SK-N-SH (cell line): ENCODE data around the gene ALS2CL. TPM values are rescaled to one million over a fixed set of nuclear protein-coding genes. Genes with fewer than 3 reads are reported as not detected.

Experiments used
- CTCF ChIA-PET: fragments of 300-600, 350-600 bp; formaldehyde crosslinking; extraction: SDS; loops from one replicate; lab custom pipeline; 2021; lab: Yijun Ruan, JAX
- POLR2A ChIA-PET: fragments of 350-600 bp; sonication (Branson Sonifier 250); formaldehyde crosslinking; extraction: SDS; loops from one replicate; lab custom pipeline; 2020; ENCODE audit warnings: antibody characterized with exemption, inconsistent platforms; lab: Yijun Ruan, JAX
- DNase-seq: peaks from one replicate; pipeline ENCODE4 v3.0.0; 2012
- H2AFZ ChIP-seq: fragments of 200-600 bp; sonication (generic); 2 replicates; pipeline ENCODE4 v1.8.1; 2016; ENCODE audit warnings: antibody characterized with exemption, mild to moderate bottlenecking, low read depth
- H3F3A ChIP-seq: fragments of 200-600 bp; sonication (generic); replicated peaks from 2 replicates; pipeline ENCODE3; 2016; ENCODE audit warnings: antibody characterized with exemption, mild to moderate bottlenecking; ENCODE audit not compliant: insufficient read depth
- H3K27ac ChIP-seq, 2 experiments: fragments of 200-500 bp in 1 of 2; fragments of 200-600 bp in 1 of 2; sonication (Bioruptor generic) in 1 of 2; sonication (generic), shearing (Covaris generic) in 1 of 2; 2 replicates each; pipeline versions ENCODE4 v1.5.1 to v1.6.1; 2014 to 2016; ENCODE audit warnings: low read depth in 2 of 2, inconsistent platforms in 1 of 2, low read length in 1 of 2, mild to moderate bottlenecking in 1 of 2, mixed read lengths in 1 of 2
- H3K27me3 ChIP-seq: fragments of 200-600 bp; sonication (generic), shearing (Covaris generic); 2 replicates; pipeline ENCODE4 v1.6.1; 2016; ENCODE audit warnings: mixed run types; ENCODE audit not compliant: insufficient read depth
- H3K36me3 ChIP-seq, 2 experiments: fragments of 200-500 bp in 1 of 2; fragments of 200-600 bp in 1 of 2; sonication (Bioruptor generic) in 1 of 2; sonication (generic) in 1 of 2; replicated peaks in 1 of 2; 2 replicates each; pipeline versions ENCODE3 to v1.5.1; 2014 to 2016; ENCODE audit warnings: low read length in 1 of 2, mild to moderate bottlenecking in 1 of 2; ENCODE audit not compliant: insufficient read depth in 2 of 2, control insufficient read depth in 1 of 2
- H3K4me1 ChIP-seq, 2 experiments: fragments of 200-500 bp in 1 of 2; fragments of 200-600 bp in 1 of 2; sonication (Bioruptor generic) in 1 of 2; sonication (generic), shearing (Covaris generic) in 1 of 2; 2 replicates each; pipeline versions ENCODE4 v1.5.1 to v1.6.1; 2014 to 2016; ENCODE audit warnings: low read depth in 1 of 2, low read length in 1 of 2, mixed run types in 1 of 2; ENCODE audit not compliant: insufficient read depth in 2 of 2, control insufficient read depth in 1 of 2
- H3K4me2 ChIP-seq: fragments of 200-600 bp; sonication (generic), shearing (Covaris generic); 2 replicates; pipeline ENCODE4 v1.6.1; 2017; ENCODE audit warnings: mixed run types
- H3K4me3 ChIP-seq, 2 experiments: fragments of 200-500 bp in 1 of 2; fragments of 200-600 bp in 1 of 2; sonication (Bioruptor generic) in 1 of 2; sonication (generic), shearing (Covaris generic) in 1 of 2; 2 replicates each; pipeline versions ENCODE4 v1.5.1 to v1.8.1; 2014 to 2016; ENCODE audit warnings: low read depth in 2 of 2, inconsistent platforms in 1 of 2, low read length in 1 of 2, mild to moderate bottlenecking in 1 of 2, mixed read lengths in 1 of 2, moderate library complexity in 1 of 2
- H3K79me2 ChIP-seq: fragments of 200-600 bp; sonication (generic); 2 replicates; pipeline ENCODE4 v1.8.1; 2017; ENCODE audit warnings: mild to moderate bottlenecking; ENCODE audit not compliant: insufficient read depth
- H3K9ac ChIP-seq: fragments of 200-600 bp; sonication (generic); 2 replicates; pipeline ENCODE4 v1.6.1; 2017; ENCODE audit warnings: mixed run types
- H3K9me2 ChIP-seq: fragments of 200-600 bp; sonication (generic); 2 replicates; pipeline ENCODE4 v1.6.1; 2017; ENCODE audit warnings: mixed run types
- H3K9me3 ChIP-seq: fragments of 200-600 bp; sonication (generic); 2 replicates; pipeline ENCODE4 v1.6.1; 2017; ENCODE audit warnings: mixed run types, mild to moderate bottlenecking, moderate library complexity
- H4K20me1 ChIP-seq: fragments of 200-600 bp; sonication (generic); 2 replicates; pipeline ENCODE4 v1.6.1; 2017; ENCODE audit warnings: mild to moderate bottlenecking, mixed run types; ENCODE audit not compliant: insufficient read depth
- MXI1 ChIP-seq: IDR thresholded peaks from 2 replicates; pipeline ENCODE4 v1.6.1; 2012; ENCODE audit warnings: mild to moderate bottlenecking, low read depth, low read length, improper control_type of control experiment
- RAD21 ChIP-seq: IDR thresholded peaks from 2 replicates; pipeline ENCODE4 v1.6.1; 2012; ENCODE audit warnings: mild to moderate bottlenecking, low read length
- TCF12 ChIP-seq: IDR thresholded peaks from 2 replicates; pipeline ENCODE4 v1.4.0; 2012
- WGBS: methylation state at CpG from one replicate; pipeline ENCODE4 v1.1.6; 2017; ENCODE audit warnings: low lambda C conversion rate; 5-methylcytosine and 5-hydroxymethylcytosine counted together
- polyA plus RNA-seq, 3 experiments: library from polyadenylated mRNA; depleted of rRNA; stranded (reverse); fragments of >200 nt; gene quantifications; 2 replicates each; pipeline ENCODE4 v1.2.3, GENCODE V29; 2012
- TF ChIP-seq, protein P1 (sequence below): fragments of 150-350 bp; IDR thresholded peaks from 2 replicates; pipeline ENCODE4 v1.6.1; 2017; ENCODE audit warnings: antibody characterized with exemption, low read length, low read depth, borderline replicate concordance

ALS2CL gene
- polyA plus RNA-seq, 1 of the 3 experiments (the other 2 are of a cell fraction): 0.18 TPM

DNA sequence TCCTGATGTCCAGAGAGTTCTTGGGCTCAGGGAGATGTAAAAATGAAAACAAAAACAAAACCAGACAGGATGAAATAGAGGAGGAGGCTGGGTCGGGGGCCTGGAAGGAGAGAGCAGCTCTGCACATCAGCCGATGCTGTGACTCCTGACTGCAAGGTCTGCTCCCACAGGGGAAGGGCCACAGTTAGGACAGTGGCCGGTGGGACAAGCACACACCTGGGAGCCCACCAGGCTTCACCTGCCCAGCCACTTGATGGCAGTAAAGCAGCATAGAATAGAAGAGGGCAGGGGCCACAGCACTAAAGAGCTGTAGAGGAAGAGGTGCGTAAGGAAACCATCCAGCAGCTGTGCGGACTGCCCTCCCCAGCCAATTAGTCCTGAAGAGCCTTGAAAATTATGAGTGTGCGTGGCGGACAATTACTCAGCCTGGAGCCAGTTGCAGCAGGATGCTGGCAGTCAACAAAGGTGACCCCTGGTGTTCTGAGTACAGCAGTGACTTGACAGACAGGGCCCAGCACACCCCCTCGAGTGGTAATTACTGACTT, 29.8 kb downstream of the ALS2CL start:
- H3K9ac ChIP-seq: no peak overlapping the region
- no peaks in the 10 kb centered on the region for H3K36me3 ChIP-seq
- 61% methylated on average over 8 of the region's 8 CpGs for WGBS
- CTCF ChIA-PET: interaction anchor here (0.7 to 5.1 kb wide), 14 partner anchors 9 to 335 kb away, joined by 3 to 54 read pairs (median 5); partner anchors contain the start of genes ALS2CL and TMIE
- no peaks in the 10 kb centered on the region for H3F3A ChIP-seq
- H3K27ac ChIP-seq: peak overlapping the region in 1 of 2 experiments; percentile 16; a peak in 1 of 4 replicates
- H3K4me1 ChIP-seq: peaks cover 0 to 72% of the 10 kb centered on the region in 2 experiments; a peak in 1 of 4 replicates
- TF ChIP-seq RAD21 (peak; percentile 51), MXI1 (0 out of 2 replicates have a peak, but pooled peaks have one; percentile 3), TCF12 (no peak)
- TF ChIP-seq, protein P1, sequence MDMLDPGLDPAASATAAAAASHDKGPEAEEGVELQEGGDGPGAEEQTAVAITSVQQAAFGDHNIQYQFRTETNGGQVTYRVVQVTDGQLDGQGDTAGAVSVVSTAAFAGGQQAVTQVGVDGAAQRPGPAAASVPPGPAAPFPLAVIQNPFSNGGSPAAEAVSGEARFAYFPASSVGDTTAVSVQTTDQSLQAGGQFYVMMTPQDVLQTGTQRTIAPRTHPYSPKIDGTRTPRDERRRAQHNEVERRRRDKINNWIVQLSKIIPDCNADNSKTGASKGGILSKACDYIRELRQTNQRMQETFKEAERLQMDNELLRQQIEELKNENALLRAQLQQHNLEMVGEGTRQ: no peak
- H3K4me3 ChIP-seq: no peak overlapping the region
- no peaks in the 10 kb centered on the region for H4K20me1 ChIP-seq
- no peaks in the 10 kb centered on the region for H3K9me3 ChIP-seq
- POLR2A ChIA-PET: interaction anchor here (0.9 kb wide), 1 partner anchor 39 kb away, joined by 3 read pairs; no protein-coding TSS in a partner anchor
- no peaks in the 10 kb centered on the region for H3K9me2 ChIP-seq
- H3K79me2 ChIP-seq: no peaks in the 10 kb centered on the region
- peak; percentile 59 for DNase-seq
- no peaks in the 10 kb centered on the region for H3K27me3 ChIP-seq
- no peak overlapping the region for H2AFZ ChIP-seq
- H3K4me2 ChIP-seq: no peak overlapping the region

DNA sequence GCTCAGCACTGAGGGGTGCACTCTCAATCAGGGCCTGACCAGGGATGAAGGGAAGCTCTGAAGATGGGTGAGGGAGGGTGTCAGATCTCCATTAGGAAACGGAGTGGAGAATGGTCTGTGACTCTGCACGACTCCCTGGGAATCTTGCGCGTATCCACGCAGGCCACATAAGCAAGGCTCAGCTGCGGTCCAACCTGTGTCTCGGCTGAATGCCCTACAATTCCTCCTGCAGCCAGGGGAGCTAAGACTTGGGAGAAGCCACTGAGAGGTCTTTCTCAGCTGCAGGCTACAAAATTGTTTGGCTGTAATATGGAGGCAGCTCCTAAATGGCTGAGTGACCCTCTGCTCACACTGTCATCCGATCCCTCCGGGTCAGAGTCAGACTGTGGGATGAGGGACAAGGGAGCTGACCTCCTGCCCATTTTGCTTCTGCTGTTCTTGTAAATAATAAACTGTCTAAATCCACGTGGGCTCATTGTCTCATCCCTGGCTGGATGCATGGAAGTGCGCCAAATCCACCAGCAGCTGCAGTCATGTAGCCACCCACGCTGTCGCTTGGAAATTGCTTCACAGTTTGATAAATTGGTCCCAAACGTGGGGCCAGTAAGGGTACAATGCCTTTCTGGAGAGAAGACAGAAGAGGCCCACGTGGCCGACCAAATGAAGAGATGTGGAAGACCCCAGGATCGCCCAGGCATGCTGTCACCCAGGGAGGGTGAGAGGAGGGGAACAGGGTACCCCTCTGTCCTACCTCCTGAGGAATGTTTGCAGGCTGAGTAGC, 30.5 kb downstream of the ALS2CL start:
- DNase-seq: peak; percentile 27
- Histone ChIP-seq H3K79me2 (no peaks in the 10 kb centered on the region), H2AFZ (no peak overlapping the region), H3K9me3 (no peaks in the 10 kb centered on the region), H3K27me3 (no peaks in the 10 kb centered on the region), H4K20me1 (no peaks in the 10 kb centered on the region), H3K4me2 (no peak overlapping the region), H3K4me3 (no peak overlapping the region), H3K9me2 (no peaks in the 10 kb centered on the region), H3K36me3 (no peaks in the 10 kb centered on the region), H3K27ac (peak overlapping the region in 1 of 2 experiments; percentile 9; a peak in 1 of 4 replicates), H3F3A (no peaks in the 10 kb centered on the region), H3K9ac (no peak overlapping the region), H3K4me1 (peaks cover 0 to 72% of the 10 kb centered on the region in 2 experiments; a peak in 1 of 4 replicates)
- POLR2A ChIA-PET: no interaction called here
- TF ChIP-seq MXI1: 0 out of 2 replicates have a peak, but pooled peaks have one; percentile 31
- no peak for TF ChIP-seq RAD21
- 63% methylated on average over 15 of the region's 17 CpGs for WGBS
- CTCF ChIA-PET: interaction anchor here (0.6 to 5.1 kb wide), 10 partner anchors 10 to 273 kb away, joined by 3 to 54 read pairs (median 5); partner anchors contain the start of gene ALS2CL
